Thyroid gland (tissue), 4 donors: ENCODE measurements around the gene FXYD6.

Experiments
- CTCF ChIP-seq, 6 experiments: fragments of 200-600 bp in 3 of 6; fragments of 450-650 bp in 3 of 6; sonication (generic) in 3 of 6; IDR thresholded peaks; one replicate each; pipeline ENCODE4 v1.5.1; 2016 to 2019; ENCODE audit warnings: antibody characterized with exemption in 6 of 6, mild to moderate bottlenecking in 2 of 6, inconsistent platforms in 1 of 6, moderate library complexity in 1 of 6
- POLR2A ChIP-seq, 2 donors: fragments of 450-650 bp; IDR thresholded peaks; one replicate each; pipeline ENCODE4 v1.6.1; 2017; ENCODE audit warnings: antibody characterized with exemption in 2 of 2, mild to moderate bottlenecking in 2 of 2, moderate library complexity in 1 of 2

- TF ChIP-seq POLR2A (IDR thresholded peaks at IDR 0.05) (no peak), CTCF (IDR thresholded peaks at IDR 0.05) (no peak)
These were observed 18.6 kb downstream of the FXYD6 start for GRCh38 chr11:117857734-117858414.
